ENCODE data around the gene KIF16B.

DNA sequence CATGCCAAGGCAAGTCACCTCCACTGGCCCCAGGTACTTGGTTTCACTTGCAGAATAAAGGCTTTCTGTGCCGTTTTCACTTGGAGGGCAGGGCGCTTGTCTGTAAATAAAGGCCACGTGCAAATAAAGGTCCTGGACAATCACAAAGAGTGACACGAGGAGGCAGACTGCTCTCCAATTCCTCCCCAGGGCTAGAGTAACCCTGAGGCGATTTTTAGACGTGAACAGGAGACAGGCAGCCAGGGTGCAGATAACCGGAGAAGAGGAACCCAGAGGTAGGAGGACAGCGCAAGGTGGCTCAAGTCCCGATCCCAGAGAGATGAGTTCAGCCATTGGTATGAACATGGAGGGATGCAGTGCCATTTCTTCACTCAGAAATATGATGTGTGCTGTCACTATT, 327.4 kb downstream of the KIF16B start:
- TF ChIP-seq CTCF (IDR thresholded peaks at IDR 0.05) (no peak), EP300 (IDR thresholded peaks at IDR 0.05) (no peak)
